Measurements from ENCODE around the gene OCRL.

OCRL gene

DNA sequence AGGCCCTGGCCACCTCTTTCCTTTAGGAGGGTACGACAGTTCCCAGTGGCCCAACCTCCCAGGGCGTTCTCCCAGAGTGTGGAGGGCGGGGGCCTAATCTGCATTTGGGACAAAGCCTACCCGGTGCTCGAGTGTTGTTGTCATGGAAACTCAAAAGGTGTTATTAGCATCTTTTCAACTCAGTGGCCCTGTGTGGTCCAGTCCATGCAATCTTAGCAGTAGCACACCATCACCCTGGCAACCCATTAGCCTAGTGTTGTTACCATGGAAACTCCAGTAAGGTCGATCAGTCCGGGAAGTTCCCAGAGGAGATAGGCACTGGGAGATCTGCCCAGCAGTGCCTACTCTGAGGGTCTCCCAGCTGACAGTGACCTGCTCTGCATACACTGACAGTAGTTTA is 94.5 kb downstream of the OCRL start:
- TF ChIP-seq, protein P1, sequence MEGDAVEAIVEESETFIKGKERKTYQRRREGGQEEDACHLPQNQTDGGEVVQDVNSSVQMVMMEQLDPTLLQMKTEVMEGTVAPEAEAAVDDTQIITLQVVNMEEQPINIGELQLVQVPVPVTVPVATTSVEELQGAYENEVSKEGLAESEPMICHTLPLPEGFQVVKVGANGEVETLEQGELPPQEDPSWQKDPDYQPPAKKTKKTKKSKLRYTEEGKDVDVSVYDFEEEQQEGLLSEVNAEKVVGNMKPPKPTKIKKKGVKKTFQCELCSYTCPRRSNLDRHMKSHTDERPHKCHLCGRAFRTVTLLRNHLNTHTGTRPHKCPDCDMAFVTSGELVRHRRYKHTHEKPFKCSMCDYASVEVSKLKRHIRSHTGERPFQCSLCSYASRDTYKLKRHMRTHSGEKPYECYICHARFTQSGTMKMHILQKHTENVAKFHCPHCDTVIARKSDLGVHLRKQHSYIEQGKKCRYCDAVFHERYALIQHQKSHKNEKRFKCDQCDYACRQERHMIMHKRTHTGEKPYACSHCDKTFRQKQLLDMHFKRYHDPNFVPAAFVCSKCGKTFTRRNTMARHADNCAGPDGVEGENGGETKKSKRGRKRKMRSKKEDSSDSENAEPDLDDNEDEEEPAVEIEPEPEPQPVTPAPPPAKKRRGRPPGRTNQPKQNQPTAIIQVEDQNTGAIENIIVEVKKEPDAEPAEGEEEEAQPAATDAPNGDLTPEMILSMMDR (IDR thresholded peaks at IDR 0.05; ENCODE audit: low read depth, low read length), result no peak
- no peaks in the 10 kb centered on the region for H3K36me3 ChIP-seq
- H3K27me3 ChIP-seq, result no peaks in the 10 kb centered on the region
- no peaks in the 10 kb centered on the region for H3K4me1 ChIP-seq
- DNase-seq, result peak; percentile 14
- no peak overlapping the region for H3K4me3 ChIP-seq (ENCODE audit: low read depth, low read length)
- no peaks in the 10 kb centered on the region for H3K9me3 ChIP-seq

DNA sequence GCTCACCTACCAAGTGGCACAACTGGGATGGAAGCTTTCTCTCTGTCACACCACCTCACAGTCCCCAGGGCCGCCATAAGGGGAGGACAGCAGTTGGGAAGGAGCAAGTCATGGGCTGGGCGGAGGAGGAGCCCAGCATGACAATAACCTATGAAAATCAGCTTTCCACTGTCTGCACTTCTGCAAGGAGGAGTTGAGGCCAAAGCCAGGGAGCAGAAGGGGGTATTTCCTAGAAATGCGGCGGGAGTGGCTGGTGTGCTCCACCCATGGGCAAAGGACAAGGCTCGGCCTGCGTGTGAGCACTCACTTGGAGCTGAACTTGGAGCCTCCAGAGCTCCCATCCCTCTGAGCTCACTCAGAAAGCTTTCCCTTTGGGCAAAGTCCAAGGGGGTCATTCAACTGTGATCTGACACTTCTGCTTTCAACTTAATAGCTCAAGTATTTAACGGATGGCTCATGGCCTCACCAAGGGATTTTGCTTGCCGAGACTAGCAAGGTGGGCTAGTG is 96.2 kb downstream of the OCRL start:
- no peaks in the 10 kb centered on the region for H3K27me3 ChIP-seq
- TF ChIP-seq, protein P1 (IDR thresholded peaks at IDR 0.05; ENCODE audit: low read depth, low read length), result no peak

GRCh38 chrX:129637217-129638109 is 97.4 kb downstream of the OCRL start:
- H3K9me3 ChIP-seq, result no peaks in the 10 kb centered on the region
- no peaks in the 10 kb centered on the region for H3K36me3 ChIP-seq
- H3K4me1 ChIP-seq, result no peaks in the 10 kb centered on the region
- peak; percentile 49 for DNase-seq
- no peaks in the 10 kb centered on the region for H3K27me3 ChIP-seq
- H3K4me3 ChIP-seq (ENCODE audit: low read depth, low read length), result no peak overlapping the region
- TF ChIP-seq, protein P1 (IDR thresholded peaks at IDR 0.05; ENCODE audit: low read depth, low read length), result peak; percentile 82

More for the DNA sequence above, 96.2 kb downstream of the OCRL start:
- H3K9me3 ChIP-seq, result no peaks in the 10 kb centered on the region
- H3K36me3 ChIP-seq, result no peaks in the 10 kb centered on the region
- DNase-seq, result no peak
- no peaks in the 10 kb centered on the region for H3K4me1 ChIP-seq
- no peak overlapping the region for H3K4me3 ChIP-seq (ENCODE audit: low read depth, low read length)

GRCh38 chrX:129638917-129639316 is 98.9 kb downstream of the OCRL start:
- no peak for DNase-seq
- H3K9me3 ChIP-seq, result no peaks in the 10 kb centered on the region
- no peaks in the 10 kb centered on the region for H3K27me3 ChIP-seq
- H3K36me3 ChIP-seq, result no peaks in the 10 kb centered on the region
- no peaks in the 10 kb centered on the region for H3K4me1 ChIP-seq
- no peak overlapping the region for H3K4me3 ChIP-seq (ENCODE audit: low read depth, low read length)
- TF ChIP-seq, protein P1 (IDR thresholded peaks at IDR 0.05; ENCODE audit: low read depth, low read length), result no peak

GRCh38 chrX:129640737-129641136 is 100.7 kb downstream of the OCRL start:
- Histone ChIP-seq H3K9me3 (no peaks in the 10 kb centered on the region), H3K27me3 (no peaks in the 10 kb centered on the region), H3K4me3 (ENCODE audit: low read depth, low read length) (no peak overlapping the region), H3K36me3 (no peaks in the 10 kb centered on the region), H3K4me1 (no peaks in the 10 kb centered on the region)
- DNase-seq, result no peak
- TF ChIP-seq, protein P1 (IDR thresholded peaks at IDR 0.05; ENCODE audit: low read depth, low read length), result no peak

GRCh38 chrX:129641469-129641868 is 101.4 kb downstream of the OCRL start:
- Histone ChIP-seq H3K4me1 (no peaks in the 10 kb centered on the region), H3K4me3 (ENCODE audit: low read depth, low read length) (no peak overlapping the region), H3K36me3 (no peaks in the 10 kb centered on the region), H3K9me3 (no peaks in the 10 kb centered on the region), H3K27me3 (no peaks in the 10 kb centered on the region)
- no peak for DNase-seq
- TF ChIP-seq, protein P1 (IDR thresholded peaks at IDR 0.05; ENCODE audit: low read depth, low read length), result no peak
